Measurements from ENCODE around the gene MMP14. TPM values are rescaled to one million over a fixed set of nuclear protein-coding genes. Genes with fewer than 3 reads are reported as not detected.

MMP14 gene
- total RNA-seq, 6 experiments from 2014 or later, result 8.7 to 26.0 (median 12.8) TPM

GRCh38 chr14:22877000-22877501, 40.7 kb downstream of the MMP14 start:
- intact Hi-C loops (cut with DNase I), result no loop called here
- no peak for TF ChIP-seq POLR2A (IDR thresholded peaks at IDR 0.05)
- TF ChIP-seq CTCF (IDR thresholded peaks at IDR 0.05), result no peak

GRCh38 chr14:22878271-22879246, 42.2 kb downstream of the MMP14 start:
- ATAC-seq, result no peak
- no peak overlapping the region for H3K27ac ChIP-seq
- H3K9me3 ChIP-seq, result no peaks in the 10 kb centered on the region
- H3K4me1 ChIP-seq, result no peaks in the 10 kb centered on the region
- WGBS (ENCODE audit: insufficient coverage, low coverage, low lambda C conversion rate, missing lambda C conversion rate), result 64% methylated on average over 3 of the region's 8 CpGs
- TF ChIP-seq CTCF (IDR thresholded peaks at IDR 0.05), result no peak
- no peak for TF ChIP-seq POLR2A (IDR thresholded peaks at IDR 0.05)
- H3K4me3 ChIP-seq, result no peak overlapping the region
- DNase-seq, result no peak
- intact Hi-C loops (cut with DNase I), result no loop called here
- H3K27me3 ChIP-seq, result no peaks in the 10 kb centered on the region
- peaks cover 16 to 50% (median 31%) of the 10 kb centered on the region in 4 donors for H3K36me3 ChIP-seq

More at GRCh38 chr14:22877000-22877501, 40.7 kb downstream of the MMP14 start:
- Histone ChIP-seq H3K4me1 (peaks cover 0 to 9% (median 3%) of the 10 kb centered on the region in 4 donors), H3K27me3 (no peaks in the 10 kb centered on the region), H3K27ac (no peak overlapping the region), H3K36me3 (peaks cover 16 to 51% (median 31%) of the 10 kb centered on the region in 4 donors), H3K4me3 (no peak overlapping the region), H3K9me3 (no peaks in the 10 kb centered on the region)
- ATAC-seq, result no peak
- 94% methylated on average over 3 of the region's 22 CpGs for WGBS (ENCODE audit: insufficient coverage, low coverage, low lambda C conversion rate, missing lambda C conversion rate)
- DNase-seq, result no peak

GRCh38 chr14:22882064-22882463, 45.7 kb downstream of the MMP14 start:
- no peaks in the 10 kb centered on the region for H3K4me1 ChIP-seq
- H3K9me3 ChIP-seq, result no peaks in the 10 kb centered on the region
- no peak overlapping the region for H3K4me3 ChIP-seq
- 37% methylated on average over 7 of the region's 7 CpGs for WGBS (ENCODE audit: insufficient coverage, low coverage, low lambda C conversion rate, missing lambda C conversion rate)
- TF ChIP-seq POLR2A (IDR thresholded peaks at IDR 0.05), result no peak
- TF ChIP-seq CTCF (IDR thresholded peaks at IDR 0.05), result no peak
- DNase-seq, result no peak
- intact Hi-C loops (cut with DNase I), result no loop called here
- no peak overlapping the region for H3K27ac ChIP-seq
- ATAC-seq, result no peak
- H3K27me3 ChIP-seq, result no peaks in the 10 kb centered on the region
- peaks cover 0 to 16% (median 7%) of the 10 kb centered on the region in 4 donors for H3K36me3 ChIP-seq

- TF ChIP-seq CTCF (IDR thresholded peaks at IDR 0.05), result no peak
- TF ChIP-seq POLR2A (IDR thresholded peaks at IDR 0.05), result no peak
- DNase-seq (no peak), ATAC-seq (peak in 3 of 4 donors; percentile 12 to 63 (median 26))
- Histone ChIP-seq H3K4me1 (no peaks in the 10 kb centered on the region), H3K36me3 (peaks cover 0 to 10% (median 5%) of the 10 kb centered on the region in 4 donors), H3K27ac (no peak overlapping the region), H3K27me3 (no peaks in the 10 kb centered on the region), H3K9me3 (no peaks in the 10 kb centered on the region), H3K4me3 (no peak overlapping the region)
- WGBS (ENCODE audit: insufficient coverage, low coverage, low lambda C conversion rate, missing lambda C conversion rate), result 24% methylated on average over 6 of the region's 6 CpGs
- intact Hi-C loops (cut with DNase I), result no loop called here
Measured at GRCh38 chr14:22882529-22883172, 46.3 kb downstream of the MMP14 start.
